ENCODE data around the gene THAP6. TPM values are rescaled to one million over a fixed set of nuclear protein-coding genes. Genes with fewer than 3 reads are reported as not detected.

Gene THAP6
- total RNA-seq, 1 experiment from 2014 or later: 25.5 TPM

- ChIA-PET CTCF (no interaction called here), RAD21 (ENCODE audit: low non-redundant PET in 1 of 2, low total read pairs in 2 of 2, uncharacterized antibody in 2 of 2, unreplicated experiment in 2 of 2) (no interaction called here), POLR2A (no interaction called here)
- no peak overlapping the region for H2AFZ ChIP-seq (ENCODE audit: low read depth, low read length, poor library complexity, severe bottlenecking)
- no peaks in the 10 kb centered on the region for H4K20me1 ChIP-seq (ENCODE audit: insufficient read depth)
- no peak overlapping the region for H3K4me2 ChIP-seq (ENCODE audit: low read length)
- no peaks in the 10 kb centered on the region for H3K9me3 ChIP-seq (ENCODE audit: control insufficient read depth in 1 of 2, insufficient read depth in 1 of 2, low read depth in 1 of 2, low read length in 2 of 2)
- H3K79me2 ChIP-seq (ENCODE audit: insufficient read depth, low read length): no peaks in the 10 kb centered on the region
- H3K9me2 ChIP-seq (ENCODE audit: insufficient read depth): no peaks in the 10 kb centered on the region
- intact Hi-C loops (cut with micrococcal nuclease): no loop called here
- TF ChIP-seq MAX (IDR thresholded peaks at IDR 0.05) (no peak), ZBTB33 (IDR thresholded peaks at IDR 0.05; ENCODE audit: extremely low read depth, insufficient replicate concordance, low read length) (no peak), ATF3 (IDR thresholded peaks at IDR 0.05) (no peak), POLR2AphosphoS5 (IDR thresholded peaks at IDR 0.05; ENCODE audit: low read depth, low read length) (no peak), FOSL1 (IDR thresholded peaks at IDR 0.05; ENCODE audit: low read depth) (no peak), SIN3A (IDR thresholded peaks at IDR 0.05; ENCODE audit: low read depth) (no peak), TCF7L2 (IDR thresholded peaks at IDR 0.05; ENCODE audit: borderline replicate concordance, extremely low read depth, insufficient read depth, insufficient read length) (no peak), RAD21 (IDR thresholded peaks at IDR 0.05; ENCODE audit: low read depth) (no peak), CEBPB (IDR thresholded peaks at IDR 0.05; ENCODE audit: low read depth) (no peak), POLR2A (IDR thresholded peaks at IDR 0.05; ENCODE audit: borderline replicate concordance, extremely low read depth, insufficient read depth, insufficient read length) (no peak), YY1 (IDR thresholded peaks at IDR 0.05; ENCODE audit: extremely low read depth, insufficient replicate concordance, low read depth, low read length) (no peak), ZFX (IDR thresholded peaks at IDR 0.05) (no peak), CBX3 (IDR thresholded peaks at IDR 0.05; ENCODE audit: low read depth) (no peak), JUND (IDR thresholded peaks at IDR 0.05) (no peak), SP1 (IDR thresholded peaks at IDR 0.05; ENCODE audit: low read depth) (no peak), CTCF (IDR thresholded peaks at IDR 0.05 in 2 of 3, conservative IDR thresholded peaks at IDR 0.05 in 1 of 3; ENCODE audit: borderline replicate concordance in 1 of 3, insufficient read depth in 1 of 3, low read depth in 2 of 3, low read length in 2 of 3) (no peak), ZNF274 (IDR thresholded peaks at IDR 0.05; ENCODE audit: low read depth, low read length) (no peak), EZH2 (IDR thresholded peaks at IDR 0.05) (no peak), REST (IDR thresholded peaks at IDR 0.05; ENCODE audit: low read depth) (no peak)
- no peak overlapping the region for H3K27ac ChIP-seq (ENCODE audit: low read depth, low read length)
- no peaks in the 10 kb centered on the region for H3K36me3 ChIP-seq (ENCODE audit: control insufficient read depth in 1 of 2, insufficient read depth in 2 of 2, low read length in 2 of 2)
- ATAC-seq: no peak
- no peak for DNase-seq (ENCODE audit: low read depth, low spot score)
- H3K27me3 ChIP-seq (ENCODE audit: insufficient read depth, low read length): no peaks in the 10 kb centered on the region
- no peak overlapping the region for H3K9ac ChIP-seq (ENCODE audit: low read length)
- H3K4me1 ChIP-seq (ENCODE audit: control insufficient read depth in 1 of 2, insufficient read depth in 2 of 2, low read length in 2 of 2): no peaks in the 10 kb centered on the region
- no TSS peak for BruUV-seq (replicated peaks)
- H3K4me3 ChIP-seq (replicated peaks in 1 of 2; ENCODE audit: low read depth in 1 of 2, low read length in 2 of 2): no peak overlapping the region
Observed at GRCh38 chr4:75565481-75565880, 51.2 kb downstream of the THAP6 start.

Data from HCT116 (cell line).